ENCODE results near the gene KRTAP2-4. TPM values are rescaled to one million over a fixed set of nuclear protein-coding genes. Genes with fewer than 3 reads are reported as not detected.

The KRTAP2-4 gene
- total RNA-seq = not detected in 2 replicates

GRCh38 chr17:41065829-41066624, at the start of gene KRTAP2-4:
Gene KRTAP2-4 (minus strand): TSS chr17:41065879. CDS start chr17:41065845, 34 bp downstream.

GRCh38 chr17:41105347-41105746, 39.7 kb upstream of the KRTAP2-4 start, which contains the start of gene KRTAP4-9:
Gene KRTAP4-9 (plus strand): TSS chr17:41105389. CDS start chr17:41105389, 0 bp downstream.

GRCh38 chr17:41101586-41102259, 36.0 kb upstream of the KRTAP2-4 start, which contains the start of gene KRTAP4-16:
Gene KRTAP4-16 (minus strand): TSS chr17:41102209. CDS start chr17:41102209, 0 bp downstream.

GRCh38 chr17:41098042-41098441, 32.4 kb upstream of the KRTAP2-4 start, which contains the start of gene KRTAP4-8:
Gene KRTAP4-8 (minus strand): TSS chr17:41098142. CDS start chr17:41098084, 58 bp downstream.

GRCh38 chr17:41084100-41084856, 18.6 kb upstream of the KRTAP2-4 start, which contains the start of gene KRTAP4-7:
Gene KRTAP4-7 (plus strand): TSS chr17:41084150. CDS start chr17:41084207, 57 bp downstream.

GRCh38 chr17:41060052-41060604, 5.6 kb downstream of the KRTAP2-4 start, which contains the start of gene KRTAP2-3:
Gene KRTAP2-3 (minus strand): TSS chr17:41060114. CDS start chr17:41060050, 64 bp downstream.

GRCh38 chr17:41055130-41055529, 10.5 kb downstream of the KRTAP2-4 start, which contains the start of gene KRTAP2-2:
Gene KRTAP2-2 (minus strand): TSS chr17:41055230. CDS start chr17:41055211, 19 bp downstream.

GRCh38 chr17:41046735-41047465, 18.8 kb downstream of the KRTAP2-4 start, which contains the start of gene KRTAP2-1:
Gene KRTAP2-1 (minus strand): TSS chr17:41047316. CDS start chr17:41047267, 49 bp downstream.

GRCh38 chr17:41040783-41041571, 24.7 kb downstream of the KRTAP2-4 start, which contains the start of gene KRTAP1-1:
Gene KRTAP1-1 (minus strand): TSS chr17:41041450. CDS start chr17:41041397, 53 bp downstream.

GRCh38 chr17:41034346-41034935, 31.2 kb downstream of the KRTAP2-4 start, which contains the start of gene KRTAP1-3:
Gene KRTAP1-3 (minus strand): TSS chr17:41034874. CDS start chr17:41034821, 53 bp downstream.

GRCh38 chr17:41029633-41030245, 35.9 kb downstream of the KRTAP2-4 start, which contains the start of gene KRTAP1-4:
Gene KRTAP1-4 (minus strand): TSS chr17:41030195. CDS start chr17:41030078, 117 bp downstream.

GRCh38 chr17:41026715-41027471, 38.8 kb downstream of the KRTAP2-4 start, which contains the start of gene KRTAP1-5:
Gene KRTAP1-5 (minus strand): TSS chr17:41027208. CDS start chr17:41027155, 53 bp downstream.

Other genes with a start within 250 kb of the KRTAP2-4 start
- gene KRT10, start 243.3 kb downstream of the KRTAP2-4 start, total RNA-seq = 1.9 and 2.4 TPM in 2 replicates
- not detected in 2 replicates for gene KRT12, start 198.7 kb downstream of the KRTAP2-4 start, total RNA-seq
- not detected in 2 replicates for gene KRT20, start 180.6 kb downstream of the KRTAP2-4 start, total RNA-seq
- under 0.01 and 0.46 TPM in 2 replicates for gene KRT23, start 128.2 kb downstream of the KRTAP2-4 start, total RNA-seq
- not detected in 2 replicates for gene KRT39, start 98.9 kb downstream of the KRTAP2-4 start, total RNA-seq
- gene KRT40, start 81.6 kb downstream of the KRTAP2-4 start, total RNA-seq = not detected in 2 replicates
- gene KRTAP3-3, start 71.7 kb downstream of the KRTAP2-4 start, total RNA-seq = not detected in 2 replicates
- gene KRTAP3-2, start 66.0 kb downstream of the KRTAP2-4 start, total RNA-seq = not detected in 2 replicates
- not detected in 2 replicates for gene KRTAP3-1, start 56.8 kb downstream of the KRTAP2-4 start, total RNA-seq
- 0.57 and 0.83 TPM in 2 replicates for gene KRTAP1-5, start 38.7 kb downstream of the KRTAP2-4 start, total RNA-seq
- not detected in 2 replicates for gene KRTAP1-4, start 35.7 kb downstream of the KRTAP2-4 start, total RNA-seq
- not detected in 2 replicates for gene KRTAP1-3, start 31.0 kb downstream of the KRTAP2-4 start, total RNA-seq
- not detected in 2 replicates for gene KRTAP1-1, start 24.4 kb downstream of the KRTAP2-4 start, total RNA-seq
- gene KRTAP2-1, start 18.6 kb downstream of the KRTAP2-4 start, total RNA-seq = not detected in 2 replicates
- not detected in 2 replicates for gene KRTAP2-2, start 10.6 kb downstream of the KRTAP2-4 start, total RNA-seq
- gene KRTAP2-3, start 5.8 kb downstream of the KRTAP2-4 start, total RNA-seq = not detected in 2 replicates
- not detected in 2 replicates for gene KRTAP4-7, start 18.3 kb upstream of the KRTAP2-4 start, total RNA-seq
- not detected in 2 replicates for gene KRTAP4-8, start 32.3 kb upstream of the KRTAP2-4 start, total RNA-seq
- not detected in 2 replicates for gene KRTAP4-16, start 36.3 kb upstream of the KRTAP2-4 start, total RNA-seq
- gene KRTAP4-9, start 39.5 kb upstream of the KRTAP2-4 start, total RNA-seq = not detected in 2 replicates
- gene KRTAP4-11, start 52.5 kb upstream of the KRTAP2-4 start, total RNA-seq = not detected in 2 replicates
- not detected in 2 replicates for gene KRTAP4-12, start 58.3 kb upstream of the KRTAP2-4 start, total RNA-seq
- not detected in 2 replicates for gene KRTAP4-6, start 74.7 kb upstream of the KRTAP2-4 start, total RNA-seq
- gene KRTAP4-5, start 83.9 kb upstream of the KRTAP2-4 start, total RNA-seq = not detected in 2 replicates
- gene KRTAP4-4, start 94.9 kb upstream of the KRTAP2-4 start, total RNA-seq = not detected in 2 replicates
- not detected in 2 replicates for gene KRTAP4-3, start 102.3 kb upstream of the KRTAP2-4 start, total RNA-seq
- gene KRTAP4-2, start 112.3 kb upstream of the KRTAP2-4 start, total RNA-seq = not detected in 2 replicates
- gene KRTAP4-1, start 119.0 kb upstream of the KRTAP2-4 start, total RNA-seq = not detected in 2 replicates
- not detected in 2 replicates for gene KRTAP9-1, start 124.0 kb upstream of the KRTAP2-4 start, total RNA-seq
- gene KRTAP9-2, start 160.8 kb upstream of the KRTAP2-4 start, total RNA-seq = not detected in 2 replicates
- not detected in 2 replicates for gene KRTAP9-3, start 166.6 kb upstream of the KRTAP2-4 start, total RNA-seq
- gene KRTAP9-8, start 172.1 kb upstream of the KRTAP2-4 start, total RNA-seq = not detected in 2 replicates
- not detected in 2 replicates for gene KRTAP9-4, start 183.8 kb upstream of the KRTAP2-4 start, total RNA-seq
- not detected in 2 replicates for gene KRTAP9-9, start 189.5 kb upstream of the KRTAP2-4 start, total RNA-seq
- gene KRTAP9-6, start 199.5 kb upstream of the KRTAP2-4 start, total RNA-seq = not detected in 2 replicates
- not detected in 2 replicates for gene KRTAP9-7, start 209.8 kb upstream of the KRTAP2-4 start, total RNA-seq
- not detected in 2 replicates for gene KRTAP29-1, start 237.0 kb upstream of the KRTAP2-4 start, total RNA-seq
- gene KRTAP16-1, start 243.4 kb upstream of the KRTAP2-4 start, total RNA-seq = not detected in 2 replicates
- gene KRTAP17-1, start 249.8 kb upstream of the KRTAP2-4 start, total RNA-seq = not detected in 2 replicates